Left ventricle myocardium inferior (tissue), 1 donor: ENCODE data around the gene RPL39. TPM values are rescaled to one million over a fixed set of nuclear protein-coding genes. Genes with fewer than 3 reads are reported as not detected.

Source experiments
- DNase-seq: peaks from one replicate; pipeline ENCODE4 v3.0.0-alpha.2; 2020
- H3K27ac ChIP-seq: fragments of 200-600 bp; replicated peaks from 2 replicates; pipeline ENCODE4 v1.8.0; 2021
- H3K27me3 ChIP-seq: fragments of 200-600 bp; 2 replicates; pipeline ENCODE4 v1.8.0; 2021; ENCODE audit warnings: low read depth
- H3K36me3 ChIP-seq: fragments of 200-600 bp; 2 replicates; pipeline ENCODE4 v1.8.0; 2021
- H3K4me1 ChIP-seq: fragments of 200-600 bp; 2 replicates; pipeline ENCODE4 v1.8.0; 2021
- H3K4me3 ChIP-seq: fragments of 200-600 bp; 2 replicates; pipeline ENCODE4 v1.8.0; 2021; ENCODE audit warnings: mild to moderate bottlenecking, moderate library complexity
- H3K9me3 ChIP-seq: fragments of 200-600 bp; replicated peaks from 2 replicates; pipeline ENCODE4 v1.8.0; 2021
- intact Hi-C: fragments of 100-400 bp; cut with micrococcal nuclease; formaldehyde crosslinking; loops from one replicate; pipeline ENCODE4 v1.11.0; 2022
- total RNA-seq: library from RNA; stranded (reverse); fragmentation: NEBNext Ultra II Directional; extraction: Animal tissue kit (Norgen Biotek cat#: 25700); gene quantifications from one replicate; pipeline ENCODE4 v1.2.1, GENCODE V29; 2021
- TF ChIP-seq, protein P1 (sequence below): fragments of 200-600 bp; IDR thresholded peaks from 2 replicates; pipeline ENCODE4 v1.8.0; 2021; ENCODE audit warnings: antibody characterized with exemption, mild to moderate bottlenecking, borderline replicate concordance
- donor health status: DM: no; HTN: yes; CAD: no; lungs with severe emphysema.

RPL39 gene
- total RNA-seq, 1 donor from 2014 or later, result 1,056 TPM

DNA sequence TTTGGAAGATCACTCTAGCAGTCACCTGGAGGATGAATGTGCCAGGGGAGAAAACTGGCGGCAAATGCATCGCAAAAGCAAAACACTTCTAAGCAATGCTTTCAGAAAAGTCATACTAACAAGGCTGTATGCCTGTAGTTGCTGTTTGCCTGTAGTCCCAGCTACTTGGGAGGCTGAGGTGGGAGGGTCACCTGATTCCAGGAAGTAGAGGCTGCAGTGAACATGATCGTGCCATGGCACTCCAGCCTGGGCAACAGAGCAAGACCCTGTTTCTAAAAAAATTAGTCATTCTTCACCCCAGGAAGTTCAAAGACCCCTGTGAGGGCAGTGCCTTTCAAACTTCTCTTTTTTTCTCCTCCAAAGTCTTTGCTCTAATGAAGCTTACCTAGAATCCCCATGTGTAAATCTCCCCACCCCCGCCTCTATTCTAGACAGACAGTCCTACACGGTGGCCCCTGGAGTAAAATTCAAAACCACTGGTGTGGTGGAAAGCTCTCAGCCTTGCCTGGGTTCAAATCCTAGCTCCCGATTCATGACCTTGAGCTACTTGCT is 27.5 kb downstream of the RPL39 start:
- intact Hi-C loops, result no loop called here
- Histone ChIP-seq H3K9me3 (no peaks in the 10 kb centered on the region), H3K4me3 (no peak overlapping the region), H3K36me3 (no peaks in the 10 kb centered on the region), H3K27ac (no peak overlapping the region), H3K27me3 (peaks cover 10% of the 10 kb centered on the region), H3K4me1 (no peaks in the 10 kb centered on the region)
- no peak for DNase-seq
- TF ChIP-seq, protein P1, sequence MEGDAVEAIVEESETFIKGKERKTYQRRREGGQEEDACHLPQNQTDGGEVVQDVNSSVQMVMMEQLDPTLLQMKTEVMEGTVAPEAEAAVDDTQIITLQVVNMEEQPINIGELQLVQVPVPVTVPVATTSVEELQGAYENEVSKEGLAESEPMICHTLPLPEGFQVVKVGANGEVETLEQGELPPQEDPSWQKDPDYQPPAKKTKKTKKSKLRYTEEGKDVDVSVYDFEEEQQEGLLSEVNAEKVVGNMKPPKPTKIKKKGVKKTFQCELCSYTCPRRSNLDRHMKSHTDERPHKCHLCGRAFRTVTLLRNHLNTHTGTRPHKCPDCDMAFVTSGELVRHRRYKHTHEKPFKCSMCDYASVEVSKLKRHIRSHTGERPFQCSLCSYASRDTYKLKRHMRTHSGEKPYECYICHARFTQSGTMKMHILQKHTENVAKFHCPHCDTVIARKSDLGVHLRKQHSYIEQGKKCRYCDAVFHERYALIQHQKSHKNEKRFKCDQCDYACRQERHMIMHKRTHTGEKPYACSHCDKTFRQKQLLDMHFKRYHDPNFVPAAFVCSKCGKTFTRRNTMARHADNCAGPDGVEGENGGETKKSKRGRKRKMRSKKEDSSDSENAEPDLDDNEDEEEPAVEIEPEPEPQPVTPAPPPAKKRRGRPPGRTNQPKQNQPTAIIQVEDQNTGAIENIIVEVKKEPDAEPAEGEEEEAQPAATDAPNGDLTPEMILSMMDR, result no peak

DNA sequence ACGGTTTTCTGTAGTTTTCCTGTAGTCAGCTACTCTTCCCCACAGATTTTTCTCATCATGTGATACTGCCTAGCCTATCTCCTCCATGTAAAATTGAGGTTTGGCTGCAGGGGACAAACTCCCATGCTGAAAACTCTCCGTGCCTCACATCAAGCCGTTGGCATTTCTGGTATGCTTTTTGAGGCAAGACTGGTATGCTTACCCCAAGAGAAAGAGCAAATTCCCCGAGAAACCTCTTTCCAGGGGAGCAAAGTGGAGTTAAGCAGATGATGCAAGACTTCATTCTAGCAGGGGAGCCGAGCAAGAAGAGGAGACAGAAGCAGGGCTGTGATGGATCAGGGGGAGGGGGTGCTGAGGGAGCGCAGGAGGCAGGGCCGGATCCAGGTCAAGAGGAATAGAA is 28.2 kb downstream of the RPL39 start:
- no peak for DNase-seq
- no peaks in the 10 kb centered on the region for H3K36me3 ChIP-seq
- H3K27ac ChIP-seq, result no peak overlapping the region
- intact Hi-C loops, result no loop called here
- H3K4me1 ChIP-seq, result no peaks in the 10 kb centered on the region
- H3K27me3 ChIP-seq, result peaks cover 13% of the 10 kb centered on the region
- TF ChIP-seq, protein P1, result no peak
- H3K4me3 ChIP-seq, result no peak overlapping the region
- H3K9me3 ChIP-seq, result no peaks in the 10 kb centered on the region

DNA sequence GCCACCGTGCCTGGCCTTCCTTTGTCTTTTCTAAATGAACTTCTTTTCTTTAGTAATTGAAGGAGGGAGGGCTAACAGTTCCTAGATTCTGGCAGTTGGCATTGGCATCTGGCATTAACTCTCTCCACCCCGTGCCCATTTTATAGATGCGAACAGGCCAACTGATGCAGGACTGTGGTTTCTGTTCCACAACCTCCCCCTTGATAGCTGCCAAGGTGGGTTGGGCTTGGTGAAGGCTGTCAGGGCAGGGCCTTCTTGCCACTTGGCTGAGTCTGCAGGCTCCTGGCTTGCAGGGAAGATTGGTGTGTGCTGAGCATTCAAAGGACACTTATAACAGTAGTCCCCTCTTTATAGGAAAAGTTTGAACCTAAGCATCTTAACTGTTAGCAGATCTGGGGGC is 28.7 kb downstream of the RPL39 start:
- intact Hi-C loops, result no loop called here
- peaks cover 13% of the 10 kb centered on the region for H3K27me3 ChIP-seq
- H3K4me1 ChIP-seq, result no peaks in the 10 kb centered on the region
- H3K4me3 ChIP-seq, result no peak overlapping the region
- TF ChIP-seq, protein P1, result no peak
- no peak for DNase-seq
- no peak overlapping the region for H3K27ac ChIP-seq
- H3K9me3 ChIP-seq, result no peaks in the 10 kb centered on the region
- H3K36me3 ChIP-seq, result no peaks in the 10 kb centered on the region

DNA sequence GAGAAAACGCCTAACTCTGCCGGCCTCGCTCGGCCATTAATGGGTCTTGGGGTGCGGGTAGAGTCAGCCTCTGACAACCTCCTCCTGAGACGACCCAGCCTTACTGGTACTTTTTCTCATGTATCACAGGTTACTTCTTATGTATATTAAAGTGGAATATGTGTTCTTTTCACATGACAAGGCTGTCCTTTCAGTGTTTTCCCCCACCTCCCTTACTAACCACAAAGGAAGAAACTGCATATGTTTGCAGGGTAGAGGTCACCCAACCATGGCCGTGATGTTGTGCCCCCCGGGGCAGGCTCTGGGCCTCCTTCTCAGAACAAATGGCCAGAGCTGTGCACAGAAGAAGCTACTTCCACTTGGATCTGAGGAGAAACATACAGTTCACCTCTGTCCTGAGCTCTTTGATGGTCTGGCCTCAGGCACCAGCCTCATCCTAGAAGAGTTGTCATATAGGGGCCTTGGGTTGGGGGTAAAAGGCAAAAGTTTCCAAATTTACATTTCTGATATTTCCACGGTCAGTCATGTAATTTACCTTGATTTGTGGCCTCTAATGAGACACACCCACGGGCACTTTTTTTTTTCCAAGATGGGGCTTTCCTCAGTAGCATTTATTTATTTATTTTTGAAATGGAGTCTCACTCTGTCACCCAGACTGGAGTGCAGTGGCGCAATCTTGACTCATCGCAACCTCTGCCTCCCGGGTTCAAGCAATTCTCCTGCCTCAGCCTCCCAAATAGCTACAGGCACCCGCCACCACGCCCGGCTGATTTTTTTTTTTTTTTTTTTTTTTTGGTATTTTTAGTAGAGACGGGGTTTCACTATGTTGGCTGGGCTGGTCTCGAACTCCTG is 31.2 kb downstream of the RPL39 start:
- TF ChIP-seq, protein P1, result no peak

DNA sequence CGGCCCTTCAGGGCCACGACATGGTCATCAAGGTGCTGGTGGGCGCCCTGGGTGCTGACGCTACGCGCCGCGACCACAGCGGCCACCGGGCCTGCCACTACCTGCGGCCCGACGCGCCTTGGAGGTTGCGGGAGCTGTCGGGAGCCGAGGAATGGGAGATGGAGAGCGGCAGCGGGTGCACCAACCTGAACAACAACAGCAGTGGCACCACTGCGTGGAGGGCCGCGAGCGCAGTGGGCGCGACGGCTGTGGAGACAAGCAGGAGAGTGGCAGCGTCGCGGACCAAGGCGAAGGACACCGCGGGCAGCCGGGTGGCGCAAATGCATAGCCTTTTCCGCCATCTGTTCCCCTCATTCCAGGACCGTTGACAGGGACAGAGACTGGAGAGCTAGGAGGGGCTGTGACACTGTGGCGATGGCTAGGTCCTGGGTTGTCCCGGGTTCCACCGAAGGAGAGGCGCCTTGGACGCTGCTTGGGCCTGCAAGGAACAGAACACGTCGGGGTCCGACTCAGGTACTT is 32.1 kb downstream of the RPL39 start:
- no peak overlapping the region for H3K27ac ChIP-seq
- H3K9me3 ChIP-seq, result no peaks in the 10 kb centered on the region
- TF ChIP-seq, protein P1, result no peak
- H3K4me1 ChIP-seq, result no peaks in the 10 kb centered on the region
- DNase-seq, result no peak
- intact Hi-C loops, result no loop called here
- H3K27me3 ChIP-seq, result peaks cover 13% of the 10 kb centered on the region
- peak overlapping the region; percentile 65 for H3K4me3 ChIP-seq
- H3K36me3 ChIP-seq, result no peaks in the 10 kb centered on the region

More for the DNA sequence above, 31.2 kb downstream of the RPL39 start:
- no peak overlapping the region for H3K27ac ChIP-seq
- H3K4me3 ChIP-seq, result no peak overlapping the region
- intact Hi-C loops, result no loop called here
- no peaks in the 10 kb centered on the region for H3K36me3 ChIP-seq
- H3K27me3 ChIP-seq, result peaks cover 13% of the 10 kb centered on the region
- DNase-seq, result no peak
- no peaks in the 10 kb centered on the region for H3K9me3 ChIP-seq
- H3K4me1 ChIP-seq, result no peaks in the 10 kb centered on the region
